Kidney glomerular epithelial cell (primary cell): Measurements from ENCODE around the gene NLRP5.
"Not testable (repeated sequence)": the region's sequence is repeated elsewhere in the genome, so short reads cannot be mapped to it uniquely, and the experiment has no call there.

Experiments used
- DNase-seq: peaks from one replicate; lab custom pipeline; 2025; lab: John Stamatoyannopoulos, UW

Gene NLRP5

DNA sequence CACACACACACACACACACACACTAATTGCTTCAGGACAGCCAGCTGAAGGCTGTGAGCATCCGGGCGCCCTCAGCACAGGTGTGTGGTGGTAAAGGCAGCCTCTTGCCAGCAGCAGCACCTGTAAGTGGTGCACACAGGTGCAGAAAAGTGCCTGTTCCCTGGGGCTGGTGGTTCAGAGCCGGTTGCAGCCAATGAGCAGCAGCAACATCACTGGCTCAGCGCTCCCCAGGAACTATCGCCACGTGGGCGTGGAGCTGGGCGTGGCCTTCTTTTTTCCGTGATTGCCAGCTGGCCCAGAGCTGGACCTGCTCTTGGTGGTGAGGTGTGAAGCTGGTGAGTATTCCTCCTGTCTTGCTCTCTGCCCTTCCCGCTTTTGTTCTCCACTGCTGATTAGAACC is at the start of gene NLRP5:
TSS of gene NLRP5 (plus strand) at position 289 of the 400 bp plus-strand sequence.
- no peak for DNase-seq

DNA sequence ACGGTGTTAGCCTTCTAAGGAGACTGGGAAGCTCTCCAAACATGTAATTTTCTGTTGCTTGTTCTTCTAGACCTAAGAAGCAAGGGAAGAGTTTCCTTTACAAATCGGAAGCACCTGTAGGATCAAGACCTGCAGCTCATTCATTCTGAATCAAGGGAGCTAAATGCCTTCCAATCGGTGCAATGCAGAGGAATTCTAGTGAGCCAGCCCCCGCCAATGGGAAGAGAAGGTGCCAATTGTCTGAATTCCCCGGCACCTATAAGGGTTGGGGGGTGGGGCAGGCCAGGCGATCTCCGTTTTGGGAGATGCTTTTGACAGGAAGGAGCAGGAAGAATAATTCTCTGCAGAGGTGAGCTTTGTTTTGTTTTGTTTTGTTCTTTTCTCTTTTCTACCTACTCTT is 47.4 kb upstream of the NLRP5 start:
- no peak for DNase-seq

DNA sequence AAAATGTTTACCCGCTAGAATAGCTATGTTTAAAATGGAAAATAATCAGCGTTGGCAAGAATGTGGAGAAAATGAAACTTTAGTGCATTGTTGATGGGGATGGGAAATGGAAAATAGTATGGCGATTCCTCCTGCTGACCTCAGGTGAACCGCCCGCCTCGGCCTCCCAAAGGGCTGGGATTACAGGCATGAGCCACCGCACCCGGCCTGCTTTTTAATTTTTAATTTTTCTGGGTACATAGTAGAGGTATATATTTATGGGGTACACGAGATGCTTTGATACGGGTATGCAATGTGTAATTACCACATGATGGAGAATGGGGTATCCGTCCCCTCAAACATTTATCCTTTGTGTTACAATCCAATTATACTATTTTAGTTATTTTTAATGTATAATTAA is 46.3 kb upstream of the NLRP5 start:
- no peak for DNase-seq

DNA sequence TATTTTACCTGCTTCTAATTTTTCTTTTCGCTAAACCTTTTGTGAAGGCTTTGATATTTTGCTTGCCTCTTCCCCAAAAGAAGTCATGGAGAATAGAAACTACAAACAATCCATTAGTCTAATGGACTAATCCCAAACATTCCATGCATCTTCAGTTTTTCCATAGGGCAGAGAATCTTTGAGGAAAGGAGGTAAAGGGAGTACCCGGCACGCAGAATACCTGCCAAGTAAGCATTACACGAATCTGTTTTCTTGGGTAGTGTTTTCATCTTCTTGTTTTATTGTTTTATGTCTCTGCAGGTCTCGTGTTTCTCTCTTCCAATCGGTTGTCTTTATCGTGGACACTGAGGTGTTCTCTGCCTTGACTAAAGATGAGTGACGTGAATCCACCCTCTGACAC is 39.0 kb upstream of the NLRP5 start, which contains the start of gene NLRP8:
TSS of gene NLRP8 (plus strand) at position 301 of the 400 bp plus-strand sequence.
- DNase-seq, result no peak

DNA sequence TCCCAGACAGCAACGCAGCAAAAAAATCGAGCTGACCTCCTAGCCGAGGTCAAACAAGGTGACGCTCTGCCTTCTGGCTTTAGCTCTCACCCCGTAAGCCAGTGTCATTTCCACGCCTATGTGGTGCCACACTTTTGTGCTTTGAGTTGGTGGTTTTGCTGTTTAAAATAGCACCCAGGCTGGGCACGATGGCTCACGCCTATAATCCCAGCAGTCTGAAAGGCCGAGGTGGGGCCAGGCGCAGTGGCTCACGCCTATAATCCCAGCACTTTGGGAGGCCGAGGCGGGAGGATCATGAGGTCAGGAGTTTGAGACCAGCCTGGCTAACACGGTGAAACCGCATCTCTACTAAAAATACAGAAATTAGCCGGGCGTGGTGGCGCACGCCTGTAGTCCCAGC is 36.0 kb upstream of the NLRP5 start:
- DNase-seq, result not testable (repeated sequence)

DNA sequence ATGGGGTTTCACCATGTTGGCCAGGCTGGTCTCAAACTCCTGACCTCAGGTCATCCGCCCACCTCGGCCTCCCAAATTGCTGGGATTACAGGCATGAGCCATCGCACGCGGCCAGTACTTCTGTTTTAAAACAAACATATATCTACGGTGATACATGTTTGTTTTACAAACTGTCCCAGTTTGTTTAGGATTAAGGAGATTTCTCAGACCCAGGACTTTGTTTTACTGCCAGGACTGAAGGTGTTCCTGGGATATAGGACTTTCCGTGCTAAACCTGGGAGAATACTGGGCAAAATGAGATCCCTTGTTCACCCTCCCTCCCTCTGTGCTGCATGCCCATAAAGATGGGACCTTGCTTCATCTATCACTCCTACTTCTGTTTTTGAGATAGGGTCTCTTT is 30.1 kb upstream of the NLRP5 start:
- DNase-seq, result no peak

DNA sequence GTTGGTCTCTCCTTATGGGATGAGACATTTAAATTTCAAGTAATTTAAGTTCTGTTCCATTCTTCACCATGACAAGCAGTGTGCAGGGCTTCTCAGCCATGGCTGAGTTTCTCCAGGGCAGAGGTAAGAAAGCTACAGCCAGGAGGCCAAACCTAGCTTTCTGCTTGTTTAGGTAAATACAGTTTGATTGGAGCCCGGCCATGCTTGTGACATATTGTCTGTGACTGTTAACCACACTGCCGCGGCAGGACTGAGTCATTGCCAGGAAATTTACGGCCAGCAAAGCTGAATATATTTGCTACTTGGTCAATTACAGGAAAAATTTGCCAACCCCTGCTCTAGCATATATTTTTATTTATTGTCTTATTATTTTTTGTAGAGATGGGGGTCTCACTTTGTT is 28.2 kb upstream of the NLRP5 start:
- DNase-seq, result peak; percentile 0

DNA sequence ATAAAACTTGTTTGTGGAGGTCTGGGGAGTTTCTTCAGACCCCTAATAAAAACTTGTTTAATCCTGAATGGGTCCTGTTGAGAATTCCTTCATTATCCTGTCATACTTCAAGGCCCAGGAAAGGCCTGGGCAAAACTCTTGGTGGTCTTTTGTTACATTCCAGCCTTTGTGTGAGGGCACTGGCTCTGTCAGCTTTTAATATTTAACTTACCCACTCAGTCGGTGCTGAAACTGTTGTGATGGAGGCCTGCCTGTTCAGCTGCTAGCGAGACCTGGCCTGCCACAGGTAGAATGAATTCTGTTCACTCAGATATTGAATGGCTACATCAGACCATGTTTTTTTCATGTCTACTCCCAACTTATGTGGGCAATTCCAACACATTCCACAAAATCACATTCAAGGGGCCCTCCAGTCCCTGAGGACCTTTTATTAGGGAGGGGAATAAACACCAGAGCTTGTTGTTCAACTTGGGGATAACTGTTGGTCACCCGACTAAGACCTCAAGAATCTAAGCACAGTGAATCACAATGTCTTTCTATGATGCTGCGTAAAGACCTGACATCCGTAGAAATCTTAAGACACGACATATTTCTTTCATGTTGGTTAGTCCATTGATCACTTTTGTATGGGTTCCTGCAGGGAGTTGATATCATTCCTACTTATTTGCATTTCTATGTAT is 26.4 kb upstream of the NLRP5 start:
- no peak for DNase-seq

DNA sequence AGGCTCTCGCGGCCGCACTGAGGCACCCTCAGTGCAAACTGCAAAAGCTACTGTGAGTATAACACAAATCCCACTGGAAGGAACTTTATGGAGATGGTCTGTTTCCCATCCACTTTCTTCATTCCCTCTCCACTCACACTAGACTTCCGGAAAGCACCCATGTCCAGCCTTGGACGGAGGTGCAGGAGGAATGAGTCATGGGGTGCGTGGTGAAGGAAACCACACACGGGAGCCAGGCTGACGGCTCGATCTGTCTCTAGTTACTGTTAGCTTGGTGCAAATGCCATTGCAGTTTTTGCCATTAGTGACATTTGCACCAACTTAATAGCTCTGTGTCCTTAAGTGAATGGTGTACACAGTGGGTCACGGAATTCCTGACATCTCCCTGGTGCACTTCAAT is 24.4 kb upstream of the NLRP5 start:
- DNase-seq, result no peak

DNA sequence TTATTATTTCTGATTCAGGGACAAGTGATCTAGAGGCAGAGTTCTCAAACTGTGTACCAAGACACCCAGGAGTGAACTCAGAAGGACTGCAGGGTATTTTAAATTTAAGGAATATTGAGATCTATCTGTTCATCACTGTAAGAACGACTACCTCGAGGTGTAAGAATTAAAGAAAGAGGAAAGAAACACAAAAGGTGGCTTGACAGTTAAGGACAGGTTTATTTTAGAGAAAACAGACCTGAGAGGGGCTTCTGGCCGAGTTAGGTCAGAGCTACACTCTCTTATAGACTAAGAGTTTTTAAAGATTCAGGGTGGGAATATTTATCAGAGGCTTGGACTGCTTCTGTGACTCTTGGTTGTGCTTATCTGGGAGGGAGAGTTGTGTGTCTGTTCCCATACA is 12.6 kb upstream of the NLRP5 start:
- no peak for DNase-seq

DNA sequence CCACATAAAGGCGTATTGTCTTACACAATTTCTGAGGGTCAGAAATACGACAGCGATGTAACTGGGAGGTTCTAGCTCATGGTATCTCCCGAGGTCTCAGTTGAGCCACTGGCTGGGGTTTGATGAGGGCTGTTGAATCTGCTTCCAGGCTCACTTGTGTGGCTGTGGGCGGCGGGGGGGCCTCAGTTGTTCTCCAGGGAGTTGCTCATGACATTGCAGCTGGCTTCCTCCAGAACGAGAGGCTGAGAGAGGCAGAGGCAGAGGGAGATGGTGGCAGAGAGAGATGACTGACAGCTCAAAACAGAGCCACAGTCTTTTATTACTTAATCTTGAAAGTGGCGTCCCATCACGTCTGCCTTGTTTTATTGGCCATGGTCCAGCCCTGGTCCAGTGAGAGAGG is 6.2 kb upstream of the NLRP5 start:
- no peak for DNase-seq

DNA sequence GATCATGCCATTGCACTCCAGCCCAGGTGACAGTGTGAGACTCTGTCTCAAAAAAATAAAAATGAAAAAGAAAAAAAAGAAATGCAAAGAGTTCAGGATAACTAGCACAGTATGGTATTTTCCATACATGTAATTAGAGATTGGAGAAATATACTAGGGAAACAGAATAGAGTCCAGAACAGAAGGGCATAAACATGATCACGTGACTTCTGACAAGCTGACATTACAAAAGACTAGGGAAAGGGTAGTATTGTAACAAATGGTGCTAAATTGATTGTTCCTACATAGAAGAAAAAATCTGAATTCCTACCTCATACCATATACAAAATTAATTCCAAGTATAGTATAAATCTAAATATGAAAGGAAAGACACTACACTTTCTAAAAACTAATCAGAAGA is 1.3 kb upstream of the NLRP5 start:
- no peak for DNase-seq

DNA sequence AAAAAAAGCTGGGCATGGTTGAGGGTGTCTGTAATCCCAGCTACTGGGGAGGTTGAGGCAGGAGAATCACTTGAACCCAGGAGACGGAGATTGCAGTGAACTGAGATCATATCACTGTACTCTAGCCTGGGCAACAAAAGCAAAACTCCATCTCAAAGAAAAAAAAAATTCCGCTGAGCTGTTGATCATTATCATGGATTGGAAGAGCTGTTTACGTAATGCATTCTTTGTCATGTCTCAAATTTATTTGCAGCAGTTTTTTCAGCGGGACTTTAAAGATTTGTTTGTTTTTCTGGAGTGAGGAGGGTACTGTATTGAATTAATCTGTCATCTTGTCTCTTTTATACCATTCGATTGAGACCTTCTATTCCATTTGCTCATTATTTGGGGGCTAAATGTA is 4.3 kb downstream of the NLRP5 start:
- no peak for DNase-seq

DNA sequence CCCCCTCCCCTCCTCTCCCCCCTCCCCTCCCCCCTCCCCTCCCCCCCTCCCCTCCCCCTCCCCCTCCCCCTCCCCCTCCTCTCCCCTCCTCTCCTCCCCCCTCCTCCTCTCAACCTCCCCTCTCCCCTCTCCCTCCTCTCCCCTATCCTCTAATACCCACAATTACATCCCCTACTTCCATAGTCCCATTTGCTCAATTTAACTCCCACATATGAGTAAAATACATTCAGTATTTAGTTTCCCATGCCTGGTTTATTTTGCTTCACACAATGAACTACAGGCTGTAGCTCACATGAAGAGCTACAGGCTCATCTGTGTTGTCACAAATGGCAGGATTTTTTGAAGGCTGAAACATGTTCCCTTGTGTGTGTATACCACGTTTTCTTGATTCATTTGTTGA is 6.9 kb downstream of the NLRP5 start:
- DNase-seq, result no peak

DNA sequence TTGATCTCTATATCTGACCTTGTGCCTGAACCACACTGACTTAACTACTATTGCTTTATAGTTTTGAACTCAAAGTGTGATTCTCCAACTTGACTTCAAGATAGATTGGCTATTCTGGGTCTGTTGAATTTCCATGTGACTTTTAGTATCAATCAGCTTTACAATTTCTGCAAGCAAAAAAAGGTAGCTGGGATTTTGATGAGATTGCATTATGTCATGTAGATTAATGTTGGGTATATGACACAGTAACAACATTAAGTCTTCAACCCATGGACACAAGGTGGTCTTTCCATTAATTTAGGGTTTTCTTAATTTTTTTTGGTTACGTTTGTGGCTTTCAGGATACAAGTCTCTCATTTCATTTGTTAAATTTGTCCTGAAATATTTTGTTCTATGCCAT is 28.2 kb downstream of the NLRP5 start:
- no peak for DNase-seq

DNA sequence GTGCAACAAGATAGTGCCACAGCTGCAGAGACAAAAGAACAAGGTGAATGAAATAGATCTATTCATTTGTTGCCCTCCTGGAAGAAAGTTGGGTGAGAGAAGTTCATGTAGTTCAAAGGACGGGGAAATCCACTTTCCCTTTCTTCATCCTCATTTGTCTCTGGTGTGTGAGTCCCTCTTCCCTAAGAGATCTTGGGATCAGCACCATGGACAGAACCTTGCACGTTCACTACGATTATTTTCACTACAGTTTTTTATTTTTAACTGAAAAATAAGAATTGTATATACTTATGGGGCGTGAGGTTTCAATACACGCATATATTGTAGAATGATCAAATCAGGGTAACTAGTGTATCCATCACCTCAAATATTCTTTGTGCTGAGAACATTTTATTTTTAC is 29.2 kb downstream of the NLRP5 start:
- no peak for DNase-seq

DNA sequence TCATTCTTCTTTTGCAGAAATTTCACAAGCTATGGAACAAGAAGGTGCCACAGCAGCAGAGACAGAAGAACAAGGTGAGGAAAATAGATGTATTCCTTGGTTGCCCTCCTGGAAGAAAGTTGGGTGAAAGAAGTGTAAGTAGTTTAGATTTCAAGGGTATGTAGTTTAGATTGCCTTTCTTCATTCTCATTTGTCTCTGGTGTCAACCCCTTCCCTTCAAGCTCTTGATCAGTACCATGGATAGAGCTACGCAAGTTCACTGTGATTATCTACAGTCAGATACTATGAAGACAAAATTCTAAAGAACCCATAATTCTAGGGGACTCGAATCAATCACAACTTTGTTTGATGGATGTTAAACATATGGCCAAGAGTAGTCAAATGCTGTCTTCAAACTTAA is 32.8 kb downstream of the NLRP5 start:
- DNase-seq, result not testable (repeated sequence)

DNA sequence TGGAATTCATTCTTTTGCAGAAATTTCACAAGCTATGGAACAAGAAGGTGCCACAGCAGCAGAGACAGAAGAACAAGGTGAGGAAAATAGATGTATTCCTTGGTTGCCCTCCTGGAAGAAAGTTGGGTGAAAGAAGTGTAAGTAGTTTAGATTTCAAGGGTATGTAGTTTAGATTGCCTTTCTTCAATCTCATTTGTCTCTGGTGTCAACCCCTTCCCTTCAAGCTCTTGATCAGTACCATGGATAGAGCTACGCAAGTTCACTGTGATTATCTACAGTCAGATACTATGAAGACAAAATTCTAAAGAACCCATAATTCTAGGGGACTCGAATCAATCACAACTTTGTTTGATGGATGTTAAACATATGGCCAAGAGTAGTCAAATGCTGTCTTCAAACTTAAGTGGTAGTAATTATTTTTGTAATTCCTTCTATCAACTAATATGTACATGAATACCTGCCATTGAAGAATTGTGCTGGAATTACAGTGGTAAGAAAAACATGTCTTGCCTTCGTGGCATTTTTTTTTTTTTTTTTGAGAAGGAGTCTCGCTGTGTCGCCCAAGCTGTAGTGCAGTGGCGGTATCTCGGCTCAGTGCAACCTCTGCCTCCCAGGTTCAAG is 33.9 kb downstream of the NLRP5 start:
- not testable (repeated sequence) for DNase-seq

DNA sequence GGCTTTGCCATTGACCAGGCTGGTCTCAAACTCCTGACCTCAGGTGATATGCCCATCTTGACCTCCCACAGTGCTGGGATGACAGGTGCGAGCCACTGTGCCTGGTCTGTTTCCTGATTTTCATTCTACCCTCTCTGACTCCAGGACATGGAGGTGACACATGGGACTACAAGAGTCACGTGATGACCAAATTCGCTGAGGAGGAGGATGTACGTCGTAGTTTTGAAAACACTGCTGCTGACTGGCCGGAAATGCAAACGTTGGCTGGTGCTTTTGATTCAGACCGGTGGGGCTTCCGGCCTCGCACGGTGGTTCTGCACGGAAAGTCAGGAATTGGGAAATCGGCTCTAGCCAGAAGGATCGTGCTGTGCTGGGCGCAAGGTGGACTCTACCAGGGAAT is 40.2 kb downstream of the NLRP5 start:
- DNase-seq, result no peak

DNA sequence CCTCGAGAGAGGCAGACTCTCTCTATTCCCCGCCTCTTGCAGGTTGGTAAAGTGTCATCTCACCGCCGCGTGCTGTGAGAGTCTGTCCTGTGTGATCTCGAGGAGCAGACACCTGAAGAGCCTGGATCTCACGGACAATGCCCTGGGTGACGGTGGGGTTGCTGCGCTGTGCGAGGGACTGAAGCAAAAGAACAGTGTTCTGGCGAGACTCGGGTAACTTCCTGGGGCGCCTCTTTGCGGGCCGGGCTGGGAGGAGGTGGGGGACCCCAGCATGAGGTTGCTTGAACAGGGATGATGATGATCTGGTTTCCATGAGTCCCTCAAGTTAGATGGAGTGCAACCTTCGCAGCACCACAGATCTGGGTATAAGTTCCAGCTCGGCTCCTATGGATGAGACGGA is 67.0 kb downstream of the NLRP5 start:
- no peak for DNase-seq

DNA sequence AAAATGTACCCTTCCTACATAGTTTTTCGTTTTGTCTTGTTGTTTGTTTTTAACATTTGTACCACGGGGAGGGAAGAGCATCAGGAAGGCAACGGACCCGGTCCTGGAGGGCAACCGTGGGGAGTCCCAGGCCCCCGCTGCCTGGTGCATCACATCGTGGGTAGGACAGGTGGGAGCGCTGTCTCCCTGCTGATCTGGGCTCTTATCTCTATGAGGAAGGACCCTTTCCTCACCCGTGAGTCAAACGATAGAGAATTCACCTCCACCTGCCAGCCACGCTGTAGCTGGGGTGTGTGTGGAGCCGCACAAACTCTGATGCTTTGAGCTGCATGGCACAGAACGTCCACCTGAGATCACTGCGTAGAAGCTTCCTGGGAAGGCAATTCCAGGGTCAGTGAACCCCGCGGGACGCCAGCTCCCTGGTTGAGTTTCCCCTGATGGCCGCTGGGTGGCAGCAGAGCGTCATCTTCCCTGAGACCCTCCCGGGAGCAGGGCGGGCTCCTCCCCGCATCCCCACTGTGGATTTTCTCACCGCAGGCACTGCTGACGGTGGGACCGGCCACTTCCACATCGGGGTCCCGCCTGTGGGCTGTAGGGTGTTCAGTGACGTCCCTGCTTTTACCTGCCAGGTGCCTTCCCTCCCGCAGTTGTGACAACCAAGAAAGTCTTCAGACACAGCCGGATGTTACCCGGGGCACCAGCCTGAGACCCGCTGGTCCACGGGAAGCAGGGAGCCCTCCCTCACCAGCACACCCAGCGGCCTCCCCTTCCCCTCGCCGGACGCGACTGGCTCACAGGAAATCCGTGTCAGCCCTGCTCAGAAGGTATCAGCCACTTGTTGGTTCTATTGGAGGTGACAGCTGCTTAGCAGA is 79.8 kb downstream of the NLRP5 start:
- peak; percentile 73 for DNase-seq

DNA sequence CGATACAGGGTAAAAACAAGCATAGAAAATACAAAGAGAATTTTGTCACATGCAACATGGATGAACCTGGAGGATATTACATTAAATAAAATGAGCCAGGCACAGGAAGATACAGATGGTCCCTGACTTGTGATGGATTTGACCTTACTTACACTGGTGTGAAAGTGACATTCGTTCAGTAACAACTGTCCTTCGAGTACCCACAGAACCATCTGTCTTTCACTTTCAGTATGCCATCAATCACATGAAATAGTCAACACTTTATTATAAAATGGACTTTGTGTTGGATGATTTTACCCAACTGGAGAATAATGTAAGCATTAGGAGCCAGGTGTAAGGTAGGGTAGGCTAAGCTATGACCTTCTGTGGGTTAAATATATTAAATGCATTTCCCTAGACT is 83.1 kb downstream of the NLRP5 start:
- DNase-seq, result no peak

DNA sequence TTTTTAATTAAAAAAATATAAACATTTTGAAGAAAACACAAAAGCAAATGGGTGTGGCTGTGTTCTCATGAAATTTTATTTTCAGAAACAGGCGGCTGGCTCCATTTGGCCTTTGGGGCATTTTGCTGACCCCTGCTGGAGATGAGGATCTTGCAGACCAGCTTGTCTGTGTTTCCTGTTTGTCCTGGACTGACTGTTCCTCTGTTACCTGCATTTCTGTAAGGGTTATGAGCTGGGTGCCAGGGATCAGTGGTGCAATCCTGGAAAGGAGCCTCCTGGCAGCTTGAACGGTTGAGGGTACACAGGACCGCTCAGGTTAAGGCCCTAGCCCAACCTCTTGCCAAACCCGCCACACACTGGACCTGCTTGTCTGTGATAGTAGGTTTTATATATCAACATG is 84.6 kb downstream of the NLRP5 start:
- no peak for DNase-seq
